ENCODE data around the gene PHKG2. TPM values are rescaled to one million over a fixed set of nuclear protein-coding genes. Genes with fewer than 3 reads are reported as not detected.

The PHKG2 gene
- total and polyA plus RNA-seq, 4 donors, result 12.3 to 36.0 (median 18.3) TPM

GRCh38 chr16:30757316-30757715 is 9.1 kb downstream of the PHKG2 start:
- Histone ChIP-seq H3K27ac (ENCODE audit: low read depth in 1 of 2, low read length in 2 of 2) (no peak overlapping the region), H3K4me1 (ENCODE audit: control insufficient read depth in 1 of 2, insufficient read depth in 2 of 2, low read length in 2 of 2) (no peaks in the 10 kb centered on the region), H3K27me3 (ENCODE audit: control insufficient read depth in 1 of 2, insufficient read depth in 2 of 2, low read length in 1 of 2) (no peaks in the 10 kb centered on the region), H3K36me3 (ENCODE audit: control insufficient read depth in 1 of 2, insufficient read depth in 2 of 2, low read length in 1 of 2) (no peaks in the 10 kb centered on the region), H3K4me3 (ENCODE audit: low read length in 2 of 2) (no peak overlapping the region), H3K9me3 (ENCODE audit: control insufficient read depth, low read length) (no peaks in the 10 kb centered on the region)
- 88 to 90% methylated on average over 6 to 7 of the region's 7 CpGs for WGBS, 2 donors
- ATAC-seq (ENCODE audit: low FRiP score) (no peak), DNase-seq (peak in 1 of 2 donors; percentile 33)
- intact Hi-C loops (cut with DNase I), result no loop called here

DNA sequence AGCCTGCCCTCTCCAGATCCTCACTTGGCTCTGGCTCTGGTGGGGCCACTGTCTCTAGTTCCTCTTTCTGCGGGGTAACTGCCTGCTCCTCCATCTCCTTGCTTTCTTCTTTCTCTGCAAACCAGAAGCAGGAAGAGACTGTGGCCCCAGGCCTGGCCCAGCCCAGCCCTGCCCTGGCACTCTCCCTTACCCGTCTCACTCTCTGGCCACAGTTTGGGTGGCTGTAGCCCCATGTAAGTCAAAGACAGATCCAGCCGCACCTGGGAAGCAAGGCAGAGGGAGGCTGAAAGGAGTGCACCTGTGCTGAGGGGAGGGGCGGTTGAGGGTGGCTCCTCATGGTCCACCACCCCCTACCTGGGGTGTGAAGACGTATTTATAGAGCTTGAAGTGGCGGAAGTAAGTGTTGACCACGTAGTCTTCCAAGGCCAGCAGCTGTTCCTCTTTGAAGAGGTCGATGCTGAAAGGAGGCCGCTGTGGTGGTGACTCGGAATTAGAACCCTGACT is 10.8 kb downstream of the PHKG2 start:
- DNase-seq (no peak), ATAC-seq (ENCODE audit: low FRiP score) (no peak)
- intact Hi-C loops (cut with DNase I), result no loop called here
- peaks cover 0 to under 1% of the 10 kb centered on the region in 2 donors for H3K36me3 ChIP-seq (ENCODE audit: control insufficient read depth in 1 of 2, insufficient read depth in 2 of 2, low read length in 1 of 2)
- 88% methylated on average over 10 of the region's 10 CpGs for WGBS, 2 donors
- no peaks in the 10 kb centered on the region for H3K27me3 ChIP-seq (ENCODE audit: control insufficient read depth in 1 of 2, insufficient read depth in 2 of 2, low read length in 1 of 2)
- H3K9me3 ChIP-seq (ENCODE audit: control insufficient read depth, low read length), result no peaks in the 10 kb centered on the region
- peaks cover 0 to 5% of the 10 kb centered on the region in 2 donors for H3K4me1 ChIP-seq (ENCODE audit: control insufficient read depth in 1 of 2, insufficient read depth in 2 of 2, low read length in 2 of 2)
- H3K27ac ChIP-seq (ENCODE audit: low read depth in 1 of 2, low read length in 2 of 2), result no peak overlapping the region
- H3K4me3 ChIP-seq (ENCODE audit: low read length in 2 of 2), result no peak overlapping the region

GRCh38 chr16:30760001-30760559 is 11.9 kb downstream of the PHKG2 start:
- peak in 1 of 2 donors; percentile 42 for DNase-seq
- Histone ChIP-seq H3K36me3 (ENCODE audit: control insufficient read depth in 1 of 2, insufficient read depth in 2 of 2, low read length in 1 of 2) (peaks cover 0 to 7% of the 10 kb centered on the region in 2 donors), H3K4me1 (ENCODE audit: control insufficient read depth in 1 of 2, insufficient read depth in 2 of 2, low read length in 2 of 2) (peaks cover 0 to 5% of the 10 kb centered on the region in 2 donors), H3K9me3 (ENCODE audit: control insufficient read depth, low read length) (no peaks in the 10 kb centered on the region), H3K4me3 (ENCODE audit: low read length in 2 of 2) (no peak overlapping the region), H3K27ac (ENCODE audit: low read depth in 1 of 2, low read length in 2 of 2) (no peak overlapping the region), H3K27me3 (ENCODE audit: control insufficient read depth in 1 of 2, insufficient read depth in 2 of 2, low read length in 1 of 2) (no peaks in the 10 kb centered on the region)
- ATAC-seq (ENCODE audit: low FRiP score), result no peak
- 90 to 91% methylated on average over 7 of the region's 7 CpGs for WGBS, 2 donors
- intact Hi-C loops (cut with DNase I), result loop anchor here in 1 of 2 donors (10.0 kb wide), 1 partner anchor 945 kb away; the partner anchor contains the start of genes PAGR1 and PRRT2

DNA sequence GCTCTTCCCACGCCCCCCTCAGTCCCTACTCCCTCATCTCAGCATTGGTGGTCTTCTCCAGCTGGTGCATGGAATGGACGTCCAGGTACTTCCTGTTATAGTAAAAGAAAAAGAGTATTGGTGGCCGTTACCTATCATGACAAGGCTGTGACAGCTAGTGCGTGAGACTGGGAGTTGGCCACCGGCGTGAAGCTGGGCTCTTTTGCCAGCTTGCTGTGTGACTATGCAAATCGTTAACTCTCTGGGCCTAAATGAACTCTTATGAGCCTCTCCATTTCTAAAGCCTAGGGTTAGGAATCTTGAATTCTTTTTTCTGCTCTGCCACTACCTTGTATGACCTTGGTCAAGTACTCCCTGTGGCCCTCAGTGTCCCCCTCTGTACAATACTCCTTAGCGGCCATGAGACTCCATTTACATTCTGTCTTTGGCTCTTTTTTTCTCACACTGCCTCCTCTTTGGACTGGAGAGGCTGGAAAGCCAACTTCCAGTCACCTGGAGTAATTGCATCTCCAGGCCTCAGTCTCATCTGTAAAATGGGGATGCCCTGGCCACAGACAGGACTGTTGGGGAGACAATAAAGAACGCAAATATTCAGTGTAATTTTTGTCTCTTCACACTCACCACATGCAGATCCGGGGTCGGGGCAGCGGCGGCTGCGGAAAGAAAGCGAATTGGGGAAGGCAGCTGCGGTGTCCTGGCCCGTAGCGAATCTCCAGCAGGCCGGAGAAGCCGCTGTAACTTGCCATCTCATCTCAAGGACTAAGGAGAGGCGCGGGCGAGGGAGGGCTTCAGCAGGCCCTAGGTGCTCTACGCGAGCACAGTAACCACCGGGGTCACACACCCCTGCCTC is 12.6 kb downstream of the PHKG2 start:
- peak overlapping the region in 1 of 2 donors; percentile 46 for H3K4me3 ChIP-seq (ENCODE audit: low read length in 2 of 2)
- intact Hi-C loops (cut with DNase I), result loop anchor here in 1 of 2 donors (10.0 kb wide), 1 partner anchor 946 kb away; the partner anchor contains the start of genes PAGR1 and PRRT2
- H3K27me3 ChIP-seq (ENCODE audit: control insufficient read depth in 1 of 2, insufficient read depth in 2 of 2, low read length in 1 of 2), result no peaks in the 10 kb centered on the region
- H3K36me3 ChIP-seq (ENCODE audit: control insufficient read depth in 1 of 2, insufficient read depth in 2 of 2, low read length in 1 of 2), result peaks cover 0 to 7% of the 10 kb centered on the region in 2 donors
- H3K4me1 ChIP-seq (ENCODE audit: control insufficient read depth in 1 of 2, insufficient read depth in 2 of 2, low read length in 2 of 2), result peaks cover 0 to 5% of the 10 kb centered on the region in 2 donors
- peak in 1 of 2 donors; percentile 23 for DNase-seq
- no peaks in the 10 kb centered on the region for H3K9me3 ChIP-seq (ENCODE audit: control insufficient read depth, low read length)
- H3K27ac ChIP-seq (ENCODE audit: low read depth in 1 of 2, low read length in 2 of 2), result no peak overlapping the region
- WGBS, 2 donors, result 26 to 27% methylated on average over 26 of the region's 26 CpGs
- no peak for ATAC-seq (ENCODE audit: low FRiP score)

DNA sequence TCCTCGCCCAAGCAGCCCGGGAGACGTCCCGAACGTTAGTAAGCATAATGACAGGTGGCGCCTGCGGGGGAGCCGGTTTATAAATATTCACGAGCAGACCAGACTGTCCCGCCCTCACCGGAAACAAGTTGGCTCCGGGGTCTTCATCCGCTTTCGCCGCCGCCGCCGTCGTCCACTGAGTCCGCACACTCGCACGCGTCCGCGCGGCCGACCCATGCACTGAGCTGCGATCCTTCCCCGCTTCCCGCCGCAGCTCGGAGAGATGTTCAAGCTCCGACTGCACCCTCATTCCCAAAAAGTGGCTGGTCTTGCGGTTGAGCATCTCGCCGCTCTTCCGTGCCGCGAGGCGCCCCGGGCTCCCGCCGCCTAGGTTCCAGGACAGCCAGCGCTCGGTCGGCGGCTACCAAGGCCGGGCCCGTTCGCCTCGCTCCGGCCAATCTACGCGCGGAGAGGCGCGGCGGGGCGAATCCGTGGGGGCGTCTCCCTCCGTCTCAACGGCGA is 13.3 kb downstream of the PHKG2 start:
- 0% methylated on average over 63 to 64 of the region's 64 CpGs for WGBS, 2 donors
- Histone ChIP-seq H3K27me3 (ENCODE audit: control insufficient read depth in 1 of 2, insufficient read depth in 2 of 2, low read length in 1 of 2) (no peaks in the 10 kb centered on the region), H3K4me3 (ENCODE audit: low read length in 2 of 2) (peak overlapping the region; percentile 5 to 46), H3K36me3 (ENCODE audit: control insufficient read depth in 1 of 2, insufficient read depth in 2 of 2, low read length in 1 of 2) (peaks cover 0 to 13% of the 10 kb centered on the region in 2 donors), H3K27ac (ENCODE audit: low read depth in 1 of 2, low read length in 2 of 2) (no peak overlapping the region), H3K4me1 (ENCODE audit: control insufficient read depth in 1 of 2, insufficient read depth in 2 of 2, low read length in 2 of 2) (peaks cover 0 to 5% of the 10 kb centered on the region in 2 donors), H3K9me3 (ENCODE audit: control insufficient read depth, low read length) (no peaks in the 10 kb centered on the region)
- peak in 1 of 2 donors; percentile 67 for DNase-seq
- peak; percentile 55 for ATAC-seq (ENCODE audit: low FRiP score)
- intact Hi-C loops (cut with DNase I), result loop anchor here in 1 of 2 donors (10.0 kb wide), 1 partner anchor 947 kb away; the partner anchor contains the start of genes PAGR1 and PRRT2

DNA sequence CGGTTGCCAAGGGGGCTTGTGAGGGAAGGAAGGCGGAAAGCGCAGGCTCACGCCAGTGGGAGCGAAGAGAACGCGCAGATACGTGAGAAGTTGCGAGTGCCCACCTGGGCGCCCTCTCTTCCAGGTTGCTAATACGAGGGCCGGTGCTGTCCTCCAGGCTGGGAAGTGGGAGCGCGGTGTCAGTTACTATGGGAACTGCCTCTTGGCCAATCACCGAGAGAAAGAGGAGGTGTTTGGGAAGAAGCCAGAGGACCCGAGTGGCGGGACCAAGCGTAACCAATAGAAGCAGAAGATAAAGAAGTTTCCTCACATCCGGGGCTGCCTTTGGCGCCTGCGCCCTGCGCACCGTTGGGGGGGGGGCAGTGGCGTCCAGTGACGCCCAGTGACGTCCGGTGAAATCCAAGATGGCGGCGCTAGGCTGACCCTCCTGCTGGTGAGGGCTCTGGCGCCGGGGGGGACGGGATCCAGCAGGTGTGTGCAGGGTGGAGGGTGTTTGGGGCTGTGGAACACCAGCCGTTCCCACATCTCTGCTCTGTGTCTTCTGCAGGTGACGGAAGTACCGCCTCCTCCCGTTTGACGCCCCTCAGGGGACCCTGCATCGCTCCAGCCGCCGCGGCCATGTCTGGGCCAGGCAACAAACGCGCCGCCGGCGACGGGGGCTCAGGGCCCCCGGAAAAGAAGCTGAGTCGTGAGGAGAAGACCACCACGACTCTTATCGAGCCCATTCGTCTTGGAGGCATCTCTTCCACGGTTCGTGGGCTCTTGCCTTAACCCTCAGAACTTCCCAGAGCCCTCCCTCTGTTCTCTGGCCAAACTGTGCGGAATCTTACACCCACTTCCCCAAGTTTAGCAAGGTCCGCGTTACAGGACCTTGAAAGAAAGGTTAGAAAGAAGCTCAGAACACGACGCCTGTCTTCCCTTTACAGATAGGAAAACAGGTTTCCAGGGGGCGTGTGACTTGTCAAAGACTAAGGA is 14.0 kb downstream of the PHKG2 start, which contains the start of the genes CFAP119 and RNF40:
Gene CFAP119, minus strand, starts transcription at position 135 of the 975 bp plus-strand sequence. CDS start 314 bp downstream, outside the sequence.
Gene RNF40, plus strand, starts transcription at position 395 of the 975 bp plus-strand sequence. Its CDS starts 224 bp downstream, at position 619.
- no peaks in the 10 kb centered on the region for H3K27me3 ChIP-seq (ENCODE audit: control insufficient read depth in 1 of 2, insufficient read depth in 2 of 2, low read length in 1 of 2)
- H3K36me3 ChIP-seq (ENCODE audit: control insufficient read depth in 1 of 2, insufficient read depth in 2 of 2, low read length in 1 of 2), result peaks cover 0 to 18% of the 10 kb centered on the region in 2 donors
- ATAC-seq (ENCODE audit: low FRiP score), result peak; percentile 98
- WGBS, 2 donors, result 0 to 1% methylated on average over 60 of the region's 60 CpGs
- no peaks in the 10 kb centered on the region for H3K9me3 ChIP-seq (ENCODE audit: control insufficient read depth, low read length)
- peak; percentile 97 to 98 for DNase-seq
- peak within 1 kb of the TSS; percentile 15 to 78 for H3K27ac ChIP-seq (ENCODE audit: low read depth in 1 of 2, low read length in 2 of 2)
- H3K4me3 ChIP-seq (ENCODE audit: low read length in 2 of 2), result peak within 1 kb of the TSS; percentile 66 to 69
- H3K4me1 ChIP-seq (ENCODE audit: control insufficient read depth in 1 of 2, insufficient read depth in 2 of 2, low read length in 2 of 2), result peaks cover 0 to 5% of the 10 kb centered on the region in 2 donors
- intact Hi-C loops (cut with DNase I), result loop anchor here in 1 of 2 donors (10.0 kb wide), 1 partner anchor 947 kb away; the partner anchor contains the start of genes PAGR1 and PRRT2

DNA sequence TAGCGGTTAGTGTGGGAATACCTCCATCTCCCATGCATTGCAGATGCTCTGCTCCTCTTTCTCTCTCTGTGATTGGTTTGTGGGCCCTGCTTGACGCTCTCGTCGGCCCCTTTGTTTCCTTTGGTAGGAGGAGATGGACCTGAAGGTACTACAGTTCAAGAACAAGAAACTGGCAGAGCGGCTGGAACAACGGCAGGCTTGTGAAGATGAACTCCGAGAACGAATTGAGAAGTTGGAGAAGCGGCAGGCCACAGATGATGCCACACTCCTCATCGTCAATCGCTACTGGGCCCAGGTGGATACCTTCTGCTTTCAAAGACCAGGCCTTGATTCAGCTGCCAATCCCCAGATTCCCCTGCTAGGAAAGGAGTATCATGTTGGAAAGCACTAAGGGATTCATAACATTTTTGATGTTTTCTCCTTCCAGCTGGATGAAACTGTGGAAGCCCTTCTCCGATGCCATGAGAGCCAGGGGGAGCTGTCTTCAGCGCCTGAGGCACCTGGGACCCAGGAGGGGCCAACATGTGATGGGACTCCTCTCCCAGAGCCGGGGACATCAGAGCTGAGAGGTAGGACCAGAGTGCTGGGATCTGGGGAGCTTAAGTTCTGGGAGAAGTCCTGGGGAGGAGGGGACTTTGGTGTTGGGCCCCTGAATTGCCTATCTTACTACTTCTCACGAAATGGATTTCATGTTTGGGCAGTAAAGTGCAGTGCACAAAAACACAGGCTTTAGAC is 14.9 kb downstream of the PHKG2 start:
- 65 to 67% methylated on average over 15 of the region's 15 CpGs for WGBS, 2 donors
- Histone ChIP-seq H3K4me1 (ENCODE audit: control insufficient read depth in 1 of 2, insufficient read depth in 2 of 2, low read length in 2 of 2) (peaks cover 0 to 5% of the 10 kb centered on the region in 2 donors), H3K36me3 (ENCODE audit: control insufficient read depth in 1 of 2, insufficient read depth in 2 of 2, low read length in 1 of 2) (peaks cover 0 to 22% of the 10 kb centered on the region in 2 donors), H3K27me3 (ENCODE audit: control insufficient read depth in 1 of 2, insufficient read depth in 2 of 2, low read length in 1 of 2) (no peaks in the 10 kb centered on the region), H3K4me3 (ENCODE audit: low read length in 2 of 2) (peak overlapping the region in 1 of 2 donors; percentile 69), H3K9me3 (ENCODE audit: control insufficient read depth, low read length) (no peaks in the 10 kb centered on the region), H3K27ac (ENCODE audit: low read depth in 1 of 2, low read length in 2 of 2) (peak overlapping the region in 1 of 2 donors; percentile 78)
- DNase-seq, result peak in 1 of 2 donors; percentile 35
- ATAC-seq (ENCODE audit: low FRiP score), result no peak
- intact Hi-C loops (cut with DNase I), result loop anchor here in 1 of 2 donors (10.0 kb wide), 1 partner anchor 948 kb away; the partner anchor contains the start of genes PAGR1 and PRRT2

Measured in aorta (tissue), 5 donors.